Breast epithelium (tissue), 4 donors: ENCODE measurements around the gene PLIN4. TPM values are rescaled to one million over a fixed set of nuclear protein-coding genes. Genes with fewer than 3 reads are reported as not detected.

Source experiments
- DNase-seq, 2 donors: peaks; one replicate each; pipeline ENCODE4 v3.0.0-alpha.2; 2019; ENCODE audit warnings: low spot score in 2 of 2
- H3K27ac ChIP-seq, 2 donors: fragments of 200-600 bp; sonication (generic) in 1 of 2; one replicate each; pipeline ENCODE4 v1.5.1; 2016 to 2019; ENCODE audit warnings: mild to moderate bottlenecking in 1 of 2
- H3K27me3 ChIP-seq, 2 donors: fragments of 200-600 bp; sonication (generic) in 1 of 2; one replicate each; pipeline versions ENCODE4 v1.5.1 to v1.6.0; 2017 to 2019; ENCODE audit warnings: control low read depth in 1 of 2, mild to moderate bottlenecking in 1 of 2
- H3K36me3 ChIP-seq: fragments of 200-600 bp; one replicate; pipeline ENCODE4 v1.5.1; 2019
- H3K4me1 ChIP-seq, 2 donors: fragments of 200-600 bp; sonication (generic); one replicate each; pipeline ENCODE4 v1.5.1; 2016 to 2019; ENCODE audit warnings: control low read depth in 1 of 2
- H3K4me3 ChIP-seq, 3 donors: fragments of 200-600 bp; sonication (generic); 1 replicate in 2 of 3; 2 replicates in 1 of 3; pipeline ENCODE4 v1.5.1; 2016 to 2019; ENCODE audit warnings: mild to moderate bottlenecking in 3 of 3, moderate library complexity in 2 of 3
- H3K9me3 ChIP-seq, 2 donors: fragments of 200-600 bp; sonication (generic) in 1 of 2; one replicate each; pipeline ENCODE4 v1.5.1; 2016 to 2019; ENCODE audit warnings: control low read depth in 1 of 2
- POLR2A ChIP-seq: fragments of 450-650 bp; IDR thresholded peaks from one replicate; pipeline ENCODE4 v1.6.1; 2016; ENCODE audit warnings: antibody characterized with exemption, mild to moderate bottlenecking, moderate library complexity
- POLR2AphosphoS5 ChIP-seq, 3 donors: sonication (generic); formaldehyde crosslinking; IDR thresholded peaks; one replicate each; pipeline ENCODE4 v1.6.1; 2017; ENCODE audit warnings: antibody characterized with exemption in 3 of 3
- intact Hi-C: fragments of 100-400 bp; cut with DNase I; formaldehyde crosslinking; loops from one replicate; pipeline ENCODE4 v1.15.1; 2023; ENCODE audit warnings: low total_unique reads
- total RNA-seq, 3 donors: library from RNA; depleted of rRNA; stranded (reverse); fragments of >200 nt; gene quantifications; one replicate each; pipeline ENCODE4 v1.1.0, GENCODE V29; 2016
- TF ChIP-seq, protein P1 (sequence below), 3 donors: fragments of 450-650 bp; IDR thresholded peaks; one replicate each; pipeline ENCODE4 v1.5.1; 2016 to 2017; ENCODE audit warnings: antibody characterized with exemption in 3 of 3, mild to moderate bottlenecking in 3 of 3, moderate library complexity in 3 of 3

The PLIN4 gene
- total RNA-seq, 3 donors from 2014 or later, result 50.1 to 629 (median 213) TPM

- no peak for DNase-seq
- intact Hi-C loops, result no loop called here
- Histone ChIP-seq H3K27me3 (no peaks in the 10 kb centered on the region), H3K4me3 (no peak overlapping the region), H3K9me3 (no peaks in the 10 kb centered on the region), H3K36me3 (no peaks in the 10 kb centered on the region), H3K27ac (no peak overlapping the region), H3K4me1 (no peaks in the 10 kb centered on the region)
- TF ChIP-seq, protein P1, sequence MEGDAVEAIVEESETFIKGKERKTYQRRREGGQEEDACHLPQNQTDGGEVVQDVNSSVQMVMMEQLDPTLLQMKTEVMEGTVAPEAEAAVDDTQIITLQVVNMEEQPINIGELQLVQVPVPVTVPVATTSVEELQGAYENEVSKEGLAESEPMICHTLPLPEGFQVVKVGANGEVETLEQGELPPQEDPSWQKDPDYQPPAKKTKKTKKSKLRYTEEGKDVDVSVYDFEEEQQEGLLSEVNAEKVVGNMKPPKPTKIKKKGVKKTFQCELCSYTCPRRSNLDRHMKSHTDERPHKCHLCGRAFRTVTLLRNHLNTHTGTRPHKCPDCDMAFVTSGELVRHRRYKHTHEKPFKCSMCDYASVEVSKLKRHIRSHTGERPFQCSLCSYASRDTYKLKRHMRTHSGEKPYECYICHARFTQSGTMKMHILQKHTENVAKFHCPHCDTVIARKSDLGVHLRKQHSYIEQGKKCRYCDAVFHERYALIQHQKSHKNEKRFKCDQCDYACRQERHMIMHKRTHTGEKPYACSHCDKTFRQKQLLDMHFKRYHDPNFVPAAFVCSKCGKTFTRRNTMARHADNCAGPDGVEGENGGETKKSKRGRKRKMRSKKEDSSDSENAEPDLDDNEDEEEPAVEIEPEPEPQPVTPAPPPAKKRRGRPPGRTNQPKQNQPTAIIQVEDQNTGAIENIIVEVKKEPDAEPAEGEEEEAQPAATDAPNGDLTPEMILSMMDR (IDR thresholded peaks at IDR 0.05), result no peak
- TF ChIP-seq POLR2A, result no peak
- no peak for TF ChIP-seq POLR2AphosphoS5 (IDR thresholded peaks at IDR 0.05)
Measured at GRCh38 chr19:4492337-4493103, 25.8 kb downstream of the PLIN4 start.

DNA sequence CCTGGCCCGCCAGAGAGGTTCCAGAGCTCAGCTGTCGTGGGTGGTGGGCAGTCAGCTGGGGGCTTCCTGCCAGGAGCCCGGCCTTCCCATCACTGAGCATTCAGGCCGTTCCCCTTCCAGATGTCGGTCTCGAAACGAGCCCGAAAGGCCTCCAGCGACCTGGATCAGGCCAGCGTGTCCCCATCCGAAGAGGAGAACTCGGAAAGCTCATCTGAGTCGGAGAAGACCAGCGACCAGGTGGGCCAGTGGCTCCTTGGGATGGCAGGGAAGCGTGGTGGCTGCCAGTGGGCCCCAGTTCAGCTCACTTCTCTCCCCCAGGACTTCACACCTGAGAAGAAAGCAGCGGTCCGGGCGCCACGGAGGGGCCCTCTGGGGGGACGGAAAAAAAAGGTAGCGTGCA is 26.8 kb downstream of the PLIN4 start:
- TF ChIP-seq, protein P1 (IDR thresholded peaks at IDR 0.05), result no peak
- no peak for TF ChIP-seq POLR2AphosphoS5 (IDR thresholded peaks at IDR 0.05)
- TF ChIP-seq POLR2A, result no peak
- no peak for DNase-seq
- Histone ChIP-seq H3K4me1 (no peaks in the 10 kb centered on the region), H3K27ac (no peak overlapping the region), H3K4me3 (no peak overlapping the region), H3K27me3 (no peaks in the 10 kb centered on the region), H3K9me3 (no peaks in the 10 kb centered on the region), H3K36me3 (no peaks in the 10 kb centered on the region)
- intact Hi-C loops, result no loop called here

GRCh38 chr19:4488496-4488895 is 29.8 kb downstream of the PLIN4 start:
- Histone ChIP-seq H3K36me3 (no peaks in the 10 kb centered on the region), H3K9me3 (no peaks in the 10 kb centered on the region), H3K27me3 (no peaks in the 10 kb centered on the region), H3K4me3 (no peak overlapping the region), H3K4me1 (no peaks in the 10 kb centered on the region), H3K27ac (no peak overlapping the region)
- intact Hi-C loops, result no loop called here
- TF ChIP-seq, protein P1 (IDR thresholded peaks at IDR 0.05), result no peak
- no peak for TF ChIP-seq POLR2AphosphoS5 (IDR thresholded peaks at IDR 0.05)
- TF ChIP-seq POLR2A, result no peak
- DNase-seq, result no peak

- Histone ChIP-seq H3K27ac (no peak overlapping the region), H3K4me3 (no peak overlapping the region), H3K36me3 (no peaks in the 10 kb centered on the region), H3K9me3 (no peaks in the 10 kb centered on the region), H3K27me3 (no peaks in the 10 kb centered on the region), H3K4me1 (no peaks in the 10 kb centered on the region)
- TF ChIP-seq, protein P1 (IDR thresholded peaks at IDR 0.05), result no peak
- TF ChIP-seq POLR2AphosphoS5 (IDR thresholded peaks at IDR 0.05) (no peak), POLR2A (no peak)
- no peak for DNase-seq
- intact Hi-C loops, result no loop called here
Measured at GRCh38 chr19:4487572-4487971, 30.7 kb downstream of the PLIN4 start.

DNA sequence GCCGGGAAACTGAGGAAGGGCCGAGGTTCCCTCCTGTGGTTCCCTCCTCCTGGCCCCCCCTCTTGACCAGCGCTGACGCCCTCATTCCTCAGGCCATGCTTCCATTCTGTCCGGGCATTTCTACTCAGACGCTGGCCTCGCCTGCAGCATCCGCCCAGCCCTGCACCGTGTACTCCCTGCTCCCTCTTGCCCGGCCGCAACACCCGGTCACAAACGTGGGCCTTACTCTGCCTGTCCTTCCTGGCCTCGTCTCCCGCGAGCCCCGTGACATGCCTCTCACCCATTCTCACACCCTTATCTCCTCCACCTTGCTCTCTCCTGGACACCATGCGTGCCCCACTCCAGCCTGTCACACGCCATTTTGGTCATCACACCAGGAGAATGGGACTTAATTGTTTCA is 34.9 kb downstream of the PLIN4 start:
- H3K27me3 ChIP-seq, result no peaks in the 10 kb centered on the region
- H3K27ac ChIP-seq, result no peak overlapping the region
- no peaks in the 10 kb centered on the region for H3K4me1 ChIP-seq
- H3K4me3 ChIP-seq, result no peak overlapping the region
- intact Hi-C loops, result no loop called here
- TF ChIP-seq, protein P1 (IDR thresholded peaks at IDR 0.05), result no peak
- no peak for TF ChIP-seq POLR2A
- TF ChIP-seq POLR2AphosphoS5 (IDR thresholded peaks at IDR 0.05), result no peak
- no peaks in the 10 kb centered on the region for H3K36me3 ChIP-seq
- DNase-seq, result no peak
- no peaks in the 10 kb centered on the region for H3K9me3 ChIP-seq
